Measurements from ENCODE around the gene C1QTNF4. TPM values are rescaled to one million over a fixed set of nuclear protein-coding genes. Genes with fewer than 3 reads are reported as not detected.

The C1QTNF4 gene
- total RNA-seq, 1 experiment from 2014 or later, result 0.42 TPM

GRCh38 chr11:47609675-47610074, 15.5 kb upstream of the C1QTNF4 start:
- H3K27ac Mint-ChIP-seq (ENCODE audit: low read depth, unreplicated experiment), result peak overlapping the region; percentile 20
- CTCF ChIA-PET, result no interaction called here
- POLR2A ChIA-PET, result no interaction called here

GRCh38 chr11:47607380-47607779, 13.2 kb upstream of the C1QTNF4 start:
- CTCF ChIA-PET, result interaction anchor here (0.6 kb wide), 1 partner anchor 68 kb away, joined by 3 read pairs; no protein-coding TSS in a partner anchor
- POLR2A ChIA-PET, result interaction anchor here (0.8 to 1.3 kb wide), 2 partner anchors 12 to 130 kb away, joined by 3 to 4 read pairs; no protein-coding TSS in a partner anchor
- no TSS peak for BruUV-seq (replicated peaks)
- intact Hi-C loops (cut with micrococcal nuclease), result no loop called here
- Mint-ChIP-seq H3K4me1 (ENCODE audit: insufficient read depth, unreplicated experiment) (no peaks in the 10 kb centered on the region), H3K36me3 (ENCODE audit: insufficient read depth, unreplicated experiment) (no peaks in the 10 kb centered on the region), H3K27ac (ENCODE audit: low read depth, unreplicated experiment) (no peak overlapping the region), H3K27me3 (ENCODE audit: insufficient read depth, unreplicated experiment) (no peaks in the 10 kb centered on the region), H3K4me3 (ENCODE audit: unreplicated experiment) (no peak overlapping the region), H3K9me3 (ENCODE audit: unreplicated experiment) (no peaks in the 10 kb centered on the region)
- peak; percentile 17 for DNase-seq (ENCODE audit: unreplicated experiment)
- TF ChIP-seq CTCF (IDR thresholded peaks at IDR 0.05; ENCODE audit: unreplicated experiment), result no peak

More at GRCh38 chr11:47609675-47610074, 15.5 kb upstream of the C1QTNF4 start:
- no peak for DNase-seq (ENCODE audit: unreplicated experiment)
- Mint-ChIP-seq H3K4me3 (ENCODE audit: unreplicated experiment) (no peak overlapping the region), H3K36me3 (ENCODE audit: insufficient read depth, unreplicated experiment) (peaks cover 13% of the 10 kb centered on the region), H3K27me3 (ENCODE audit: insufficient read depth, unreplicated experiment) (no peaks in the 10 kb centered on the region), H3K9me3 (ENCODE audit: unreplicated experiment) (no peaks in the 10 kb centered on the region), H3K4me1 (ENCODE audit: insufficient read depth, unreplicated experiment) (no peaks in the 10 kb centered on the region)
- intact Hi-C loops (cut with micrococcal nuclease), result no loop called here
- no TSS peak for BruUV-seq (replicated peaks)
- no peak for TF ChIP-seq CTCF (IDR thresholded peaks at IDR 0.05; ENCODE audit: unreplicated experiment)

DNA sequence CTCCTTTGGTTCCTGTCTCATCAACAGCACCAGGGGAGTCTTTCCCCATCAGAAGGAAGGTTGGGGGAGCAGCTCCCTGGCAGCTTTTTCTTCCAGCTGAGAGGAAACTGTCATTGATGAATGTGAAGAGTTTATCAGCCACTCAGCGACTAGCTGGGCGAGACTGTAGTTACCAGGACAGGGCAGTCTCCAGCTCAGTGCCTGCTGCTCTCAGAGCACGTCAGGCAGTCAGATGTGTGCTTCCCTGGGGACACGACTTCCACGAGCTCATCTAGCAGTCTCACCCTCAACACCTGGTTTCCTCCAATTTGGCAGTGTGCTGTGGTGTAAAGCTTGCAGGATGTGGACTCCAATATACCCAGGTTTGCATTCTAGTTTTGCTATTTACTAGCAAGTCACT, 12.5 kb upstream of the C1QTNF4 start:
- BruUV-seq (replicated peaks), result no TSS peak
- POLR2A ChIA-PET, result interaction anchor here (0.5 to 2.1 kb wide), 5 partner anchors 10 to 513 kb away, joined by 3 to 5 read pairs (median 3); no protein-coding TSS in a partner anchor
- Mint-ChIP-seq H3K4me1 (ENCODE audit: insufficient read depth, unreplicated experiment) (no peaks in the 10 kb centered on the region), H3K27me3 (ENCODE audit: insufficient read depth, unreplicated experiment) (no peaks in the 10 kb centered on the region), H3K4me3 (ENCODE audit: unreplicated experiment) (no peak overlapping the region), H3K36me3 (ENCODE audit: insufficient read depth, unreplicated experiment) (no peaks in the 10 kb centered on the region), H3K9me3 (ENCODE audit: unreplicated experiment) (no peaks in the 10 kb centered on the region), H3K27ac (ENCODE audit: low read depth, unreplicated experiment) (no peak overlapping the region)
- DNase-seq (ENCODE audit: unreplicated experiment), result no peak
- intact Hi-C loops (cut with micrococcal nuclease), result no loop called here
- no peak for TF ChIP-seq CTCF (IDR thresholded peaks at IDR 0.05; ENCODE audit: unreplicated experiment)
- CTCF ChIA-PET, result no interaction called here

- no peak overlapping the region for H3K27ac Mint-ChIP-seq (ENCODE audit: low read depth, unreplicated experiment)
- no peak for DNase-seq (ENCODE audit: unreplicated experiment)
- H3K4me3 Mint-ChIP-seq (ENCODE audit: unreplicated experiment), result no peak overlapping the region
- intact Hi-C loops (cut with micrococcal nuclease), result no loop called here
- TF ChIP-seq CTCF (IDR thresholded peaks at IDR 0.05; ENCODE audit: unreplicated experiment), result no peak
- no TSS peak for BruUV-seq (replicated peaks)
- no peaks in the 10 kb centered on the region for H3K36me3 Mint-ChIP-seq (ENCODE audit: insufficient read depth, unreplicated experiment)
- ChIA-PET CTCF (no interaction called here), POLR2A (interaction anchor here (0.5 to 2.1 kb wide), 4 partner anchors 11 to 46 kb away, joined by 3 to 5 read pairs (median 4); no protein-coding TSS in a partner anchor)
- no peaks in the 10 kb centered on the region for H3K27me3 Mint-ChIP-seq (ENCODE audit: insufficient read depth, unreplicated experiment)
- H3K9me3 Mint-ChIP-seq (ENCODE audit: unreplicated experiment), result no peaks in the 10 kb centered on the region
- H3K4me1 Mint-ChIP-seq (ENCODE audit: insufficient read depth, unreplicated experiment), result no peaks in the 10 kb centered on the region
These were observed 11.7 kb upstream of the C1QTNF4 start for GRCh38 chr11:47605921-47606320.

Data from MCF 10A (cell line).